ENCODE measurements around the gene SPARCL1.

Gene SPARCL1

DNA sequence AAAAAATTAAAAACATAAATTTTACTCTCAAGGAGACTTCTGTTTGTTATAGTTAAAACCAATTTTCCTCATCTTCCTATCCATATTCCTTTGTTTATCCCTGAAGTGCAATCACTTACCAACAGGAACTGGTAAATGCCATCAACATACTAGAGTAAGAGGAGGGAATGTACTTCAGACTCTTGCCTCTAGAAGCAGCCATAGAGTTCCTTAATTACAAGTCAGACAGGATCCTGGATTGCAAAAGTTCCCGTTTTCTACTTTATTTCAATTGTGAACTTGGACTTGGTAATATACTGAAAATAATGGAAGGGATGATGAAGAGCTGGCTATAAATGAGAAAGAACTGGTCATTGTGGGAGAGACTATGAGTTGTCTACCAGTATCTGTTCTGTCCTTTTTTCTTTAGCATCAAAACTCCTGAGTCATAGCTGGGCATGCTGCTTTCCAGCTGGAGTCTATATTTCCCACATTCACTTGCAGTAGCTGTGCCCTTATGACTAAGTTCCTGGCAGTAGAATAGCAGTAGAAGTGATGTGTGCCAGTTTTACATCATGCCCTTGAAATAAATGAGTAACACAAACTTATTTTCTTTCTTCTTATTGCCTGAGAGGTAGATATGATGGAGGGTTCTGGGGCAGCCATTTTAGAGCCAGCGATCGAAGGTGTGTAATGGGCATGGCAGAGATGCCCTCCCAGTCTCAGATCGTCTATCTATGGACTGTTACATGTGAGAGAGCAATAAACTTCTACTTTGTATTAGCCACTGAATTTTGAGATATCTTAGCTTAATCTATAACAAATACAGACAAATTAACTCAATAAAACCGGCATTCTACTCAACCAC, 26.8 kb upstream of the SPARCL1 start:
- TF ChIP-seq CTBP1 (IDR thresholded peaks at IDR 0.05; ENCODE audit: borderline replicate concordance) (no peak), SP1 (IDR thresholded peaks at IDR 0.05) (no peak), NFRKB (IDR thresholded peaks at IDR 0.05) (no peak), FOXM1 (IDR thresholded peaks at IDR 0.05; ENCODE audit: borderline replicate concordance) (no peak), HDGF (IDR thresholded peaks at IDR 0.05; ENCODE audit: borderline replicate concordance) (no peak), ZNF384 (IDR thresholded peaks at IDR 0.05) (no peak), SUZ12 (IDR thresholded peaks at IDR 0.05) (no peak)
- TF ChIP-seq, protein P1, sequence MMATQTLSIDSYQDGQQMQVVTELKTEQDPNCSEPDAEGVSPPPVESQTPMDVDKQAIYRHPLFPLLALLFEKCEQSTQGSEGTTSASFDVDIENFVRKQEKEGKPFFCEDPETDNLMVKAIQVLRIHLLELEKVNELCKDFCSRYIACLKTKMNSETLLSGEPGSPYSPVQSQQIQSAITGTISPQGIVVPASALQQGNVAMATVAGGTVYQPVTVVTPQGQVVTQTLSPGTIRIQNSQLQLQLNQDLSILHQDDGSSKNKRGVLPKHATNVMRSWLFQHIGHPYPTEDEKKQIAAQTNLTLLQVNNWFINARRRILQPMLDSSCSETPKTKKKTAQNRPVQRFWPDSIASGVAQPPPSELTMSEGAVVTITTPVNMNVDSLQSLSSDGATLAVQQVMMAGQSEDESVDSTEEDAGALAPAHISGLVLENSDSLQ (IDR thresholded peaks at IDR 0.05): no peak
- DNase-seq (ENCODE audit: extremely low spot score): no peak
- ChIA-PET POLR2A (no interaction called here), CTCF (interaction anchor here (0.9 kb wide), 1 partner anchor 180 kb away, joined by 3 read pairs; no protein-coding TSS in a partner anchor)

DNA sequence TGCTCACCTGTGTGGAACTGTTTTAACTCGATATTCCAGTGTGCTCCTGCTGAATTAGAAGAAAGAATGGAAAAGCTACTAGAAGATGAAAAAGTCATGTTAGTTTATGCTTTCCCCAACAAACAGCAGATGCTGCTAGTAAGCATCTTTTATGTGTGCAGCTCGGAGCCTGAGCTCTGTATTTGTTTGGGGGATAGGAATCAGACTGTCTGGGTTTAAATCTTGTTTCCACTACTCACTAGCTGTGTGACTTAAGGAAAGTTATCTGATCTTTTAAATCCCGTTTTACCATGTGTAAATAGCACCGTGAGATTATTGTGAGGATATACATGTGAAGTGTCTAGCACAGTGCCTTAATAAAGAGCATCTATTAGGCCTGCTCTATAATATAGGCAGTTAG, 24.0 kb upstream of the SPARCL1 start:
- CTCF ChIA-PET: no interaction called here
- no peak for DNase-seq (ENCODE audit: extremely low spot score)

DNA sequence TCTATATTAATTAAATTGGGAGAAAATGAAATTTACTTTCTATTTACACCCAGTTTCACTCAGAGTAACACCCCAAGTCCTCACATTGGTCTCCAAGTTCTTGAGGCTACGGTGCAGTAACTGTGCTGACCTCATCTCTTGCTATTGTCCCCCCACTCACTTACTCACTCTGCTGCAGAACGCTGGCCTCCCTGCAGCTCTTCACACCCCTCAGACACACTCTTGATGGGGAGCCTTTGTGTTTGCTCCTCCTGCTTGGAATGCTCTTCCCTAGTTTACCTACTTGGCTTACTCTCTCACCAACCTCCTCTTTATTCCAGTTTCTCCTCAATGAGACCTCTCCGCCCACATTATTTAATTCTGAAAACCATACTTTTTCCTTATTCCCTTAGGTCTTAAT, 22.2 kb upstream of the SPARCL1 start:
- POLR2A ChIA-PET: no interaction called here
- no peak for DNase-seq (ENCODE audit: extremely low spot score)
- CTCF ChIA-PET: interaction anchor here (0.8 kb wide), 1 partner anchor 18 kb away, joined by 3 read pairs; no protein-coding TSS in a partner anchor
- TF ChIP-seq FOXA1 (IDR thresholded peaks at IDR 0.05): no peak
- no peak for TF ChIP-seq SP1 (IDR thresholded peaks at IDR 0.05)
- TF ChIP-seq, protein P1 (IDR thresholded peaks at IDR 0.05): no peak
- no peak for TF ChIP-seq TARDBP (IDR thresholded peaks at IDR 0.05)
- TF ChIP-seq CTBP1 (IDR thresholded peaks at IDR 0.05; ENCODE audit: borderline replicate concordance): no peak
- TF ChIP-seq L3MBTL2 (conservative IDR thresholded peaks at IDR 0.05): no peak
- TF ChIP-seq HDGF (IDR thresholded peaks at IDR 0.05; ENCODE audit: borderline replicate concordance): no peak
- no peak for TF ChIP-seq NFRKB (IDR thresholded peaks at IDR 0.05)
- no peak for TF ChIP-seq FOXK2 (IDR thresholded peaks at IDR 0.05)
- no peak for TF ChIP-seq ARNT (IDR thresholded peaks at IDR 0.05)
- TF ChIP-seq ZNF384 (IDR thresholded peaks at IDR 0.05): no peak
- TF ChIP-seq ELF4 (IDR thresholded peaks at IDR 0.05): no peak

More for the DNA sequence above, 24.0 kb upstream of the SPARCL1 start:
- TF ChIP-seq LEF1 (IDR thresholded peaks at IDR 0.05; ENCODE audit: borderline replicate concordance): no peak
- no peak for TF ChIP-seq HDGF (IDR thresholded peaks at IDR 0.05; ENCODE audit: borderline replicate concordance)
- POLR2A ChIA-PET: no interaction called here

DNA sequence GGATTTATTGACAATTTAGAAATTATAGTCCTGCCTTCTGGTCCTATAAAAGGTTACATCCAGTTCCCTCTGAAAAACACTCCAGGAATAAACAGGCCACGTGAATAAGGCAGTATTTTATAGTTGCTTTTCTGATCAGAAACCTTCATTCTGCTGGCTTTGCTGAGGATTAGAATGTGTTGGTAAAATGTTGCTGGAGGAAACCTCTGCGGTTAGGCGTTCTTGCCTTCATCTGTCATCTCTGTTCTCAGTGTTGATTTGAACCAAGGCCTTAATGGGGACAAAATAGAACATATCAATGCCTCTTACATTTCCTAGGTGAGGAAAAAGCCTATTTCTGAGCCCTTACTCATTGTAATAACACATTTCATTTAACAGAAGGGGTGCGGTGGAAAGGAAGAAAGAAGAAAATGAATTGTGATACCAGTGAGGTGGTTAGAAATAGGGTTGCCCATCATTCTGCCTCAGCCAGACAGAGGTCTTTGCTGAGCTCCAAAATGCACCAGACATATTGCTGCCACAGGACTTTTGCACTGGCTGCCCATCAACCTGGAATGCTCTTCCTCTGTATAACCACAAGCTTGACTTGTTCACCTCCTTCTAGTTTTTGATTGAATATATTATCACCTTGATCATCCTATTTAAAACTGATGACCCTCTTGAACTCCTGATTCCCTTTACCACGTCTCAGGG, 18.0 kb upstream of the SPARCL1 start:
- DNase-seq (ENCODE audit: extremely low spot score): no peak
- ChIA-PET CTCF (no interaction called here), POLR2A (no interaction called here)
- TF ChIP-seq SP1 (IDR thresholded peaks at IDR 0.05) (no peak), L3MBTL2 (conservative IDR thresholded peaks at IDR 0.05) (no peak), ELF4 (IDR thresholded peaks at IDR 0.05) (no peak), CTBP1 (IDR thresholded peaks at IDR 0.05; ENCODE audit: borderline replicate concordance) (no peak), SUZ12 (IDR thresholded peaks at IDR 0.05) (no peak), FOXA1 (IDR thresholded peaks at IDR 0.05) (no peak), ARNT (IDR thresholded peaks at IDR 0.05) (no peak), TARDBP (IDR thresholded peaks at IDR 0.05) (no peak), BHLHE40 (IDR thresholded peaks at IDR 0.05; ENCODE audit: borderline replicate concordance) (no peak), LEF1 (IDR thresholded peaks at IDR 0.05; ENCODE audit: borderline replicate concordance) (no peak), NFRKB (IDR thresholded peaks at IDR 0.05) (no peak)
- TF ChIP-seq, protein P1 (IDR thresholded peaks at IDR 0.05): no peak

DNA sequence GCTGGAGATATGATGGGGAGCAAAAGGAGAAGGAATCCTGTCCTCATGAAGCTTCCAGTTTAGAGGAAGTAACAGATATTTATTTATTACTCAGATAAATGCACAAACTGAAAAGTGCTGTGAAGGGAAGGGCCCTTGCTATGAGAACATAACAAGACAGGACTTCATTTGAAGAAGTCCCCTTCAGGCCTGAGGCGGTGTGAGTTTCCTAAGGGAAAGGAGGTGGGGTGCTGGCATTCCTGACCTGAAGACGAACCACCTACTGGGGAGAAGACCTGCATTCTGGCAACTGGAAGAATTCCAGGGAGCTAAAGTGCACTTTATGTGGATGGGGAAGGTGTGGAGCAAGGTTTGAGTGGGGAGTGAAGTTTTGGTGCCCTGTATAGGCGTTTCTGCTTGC, 15.9 kb upstream of the SPARCL1 start:
- TF ChIP-seq LEF1 (IDR thresholded peaks at IDR 0.05; ENCODE audit: borderline replicate concordance) (no peak), BHLHE40 (IDR thresholded peaks at IDR 0.05; ENCODE audit: borderline replicate concordance) (no peak), NFRKB (IDR thresholded peaks at IDR 0.05) (no peak), SUZ12 (IDR thresholded peaks at IDR 0.05) (no peak), FOXK2 (IDR thresholded peaks at IDR 0.05) (no peak), ZNF384 (IDR thresholded peaks at IDR 0.05) (no peak), CTBP1 (IDR thresholded peaks at IDR 0.05; ENCODE audit: borderline replicate concordance) (no peak), ELF4 (IDR thresholded peaks at IDR 0.05) (no peak), TARDBP (IDR thresholded peaks at IDR 0.05) (no peak), HDGF (IDR thresholded peaks at IDR 0.05; ENCODE audit: borderline replicate concordance) (no peak), SP1 (IDR thresholded peaks at IDR 0.05) (no peak), FOXM1 (IDR thresholded peaks at IDR 0.05; ENCODE audit: borderline replicate concordance) (no peak), FOXA1 (IDR thresholded peaks at IDR 0.05) (no peak)
- TF ChIP-seq, protein P1 (IDR thresholded peaks at IDR 0.05): no peak
- ChIA-PET CTCF (interaction anchor here (0.6 to 2.0 kb wide), 4 partner anchors 75 to 472 kb away, joined by 3 to 9 read pairs (median 4); no protein-coding TSS in a partner anchor), POLR2A (no interaction called here)
- DNase-seq (ENCODE audit: extremely low spot score): no peak
